GM18499 (cell line): ENCODE results near the gene HCFC1.
"Not testable (repeated sequence)": the region's sequence is repeated elsewhere in the genome, so short reads cannot be mapped to it uniquely, and the experiment has no call there.

Experiments
- ATAC-seq: cut with Tn5 transposase; IDR thresholded peaks from one replicate; pipeline ENCODE4 v1.9.1; 2021; ENCODE audit warnings: moderate number of reproducible peaks; ENCODE audit not compliant: insufficient read depth, unreplicated experiment

The HCFC1 gene

GRCh38 chrX:154010330-154011087 lies 38.9 kb upstream of the HCFC1 start:
- no peak for ATAC-seq

- ATAC-seq: no peak
Observed at GRCh38 chrX:154008521-154008920, 36.9 kb upstream of the HCFC1 start.

GRCh38 chrX:154006947-154007346 lies 35.3 kb upstream of the HCFC1 start:
- no peak for ATAC-seq

GRCh38 chrX:154004315-154004714 lies 32.7 kb upstream of the HCFC1 start:
- no peak for ATAC-seq

- ATAC-seq: no peak
Observed at GRCh38 chrX:154002215-154002719, 30.6 kb upstream of the HCFC1 start.

- no peak for ATAC-seq
Observed at GRCh38 chrX:154000051-154000450, 28.4 kb upstream of the HCFC1 start.

GRCh38 chrX:153999359-154000037 lies 27.9 kb upstream of the HCFC1 start:
- ATAC-seq: no peak

- ATAC-seq: no peak
Observed at GRCh38 chrX:153995504-153995903, 23.9 kb upstream of the HCFC1 start.

GRCh38 chrX:153994398-153994797 lies 22.8 kb upstream of the HCFC1 start:
- ATAC-seq: not testable (repeated sequence)

GRCh38 chrX:153993978-153994377 lies 22.4 kb upstream of the HCFC1 start:
- no peak for ATAC-seq

- no peak for ATAC-seq
Observed at GRCh38 chrX:153993079-153993478, 21.5 kb upstream of the HCFC1 start.

GRCh38 chrX:153992180-153992579 lies 20.6 kb upstream of the HCFC1 start:
- no peak for ATAC-seq

- ATAC-seq: no peak
Observed at GRCh38 chrX:153991013-153991580, 19.5 kb upstream of the HCFC1 start.

- no peak for ATAC-seq
Observed at GRCh38 chrX:153989973-153990655, 18.5 kb upstream of the HCFC1 start.

GRCh38 chrX:153988493-153988892 lies 16.9 kb upstream of the HCFC1 start:
- no peak for ATAC-seq

GRCh38 chrX:153984351-153985178 lies 12.9 kb upstream of the HCFC1 start:
- ATAC-seq: no peak

- ATAC-seq: no peak
Observed at GRCh38 chrX:153983321-153983801, 11.7 kb upstream of the HCFC1 start.

- no peak for ATAC-seq
Observed at GRCh38 chrX:153981771-153982533, 10.3 kb upstream of the HCFC1 start.

- no peak for ATAC-seq
Observed at GRCh38 chrX:153981231-153981630, 9.6 kb upstream of the HCFC1 start.
